ENCODE data around the gene DLX1. TPM values are rescaled to one million over a fixed set of nuclear protein-coding genes. Genes with fewer than 3 reads are reported as not detected.
"Not testable (repeated sequence)": the region's sequence is repeated elsewhere in the genome, so short reads cannot be mapped to it uniquely, and the experiment has no call there.

DLX1 gene
- polyA plus RNA-seq, 3 donors, result 0.05 TPM; not detected in 2

- WGBS (ENCODE audit: insufficient coverage), result no CpG with 5 or more reads among the region's 2 CpGs
- Mint-ChIP-seq H3K27me3 (ENCODE audit: low read depth in 3 of 3) (peaks cover 0 to 3% (median 1%) of the 10 kb centered on the region in 3 donors), H3K27ac (no peak overlapping the region), H3K36me3 (no peaks in the 10 kb centered on the region), H3K9me3 (peaks cover 0 to 3% (median 0%) of the 10 kb centered on the region in 7 donors), H3K4me1 (no peaks in the 10 kb centered on the region), H3K4me3 (no peak overlapping the region)
- Histone ChIP-seq H3K4me3 (replicated peaks in 1 of 3; ENCODE audit: low read depth in 2 of 3, low read length in 3 of 3) (no peak overlapping the region), H3K27ac (ENCODE audit: low read depth in 1 of 2, low read length in 2 of 2) (no peak overlapping the region), H3K9ac (ENCODE audit: insufficient read depth, low read length, poor library complexity, severe bottlenecking) (no peak overlapping the region), H2AFZ (ENCODE audit: insufficient read depth, low read depth, low read length, poor library complexity, severe bottlenecking) (no peak overlapping the region), H3K4me2 (replicated peaks; ENCODE audit: extremely low read depth, low read length, poor library complexity, severe bottlenecking) (no peak overlapping the region), H3K79me2 (ENCODE audit: insufficient read depth, low read length) (no peaks in the 10 kb centered on the region), H4K20me1 (ENCODE audit: insufficient read depth, low read length) (no peaks in the 10 kb centered on the region), H3K36me3 (replicated peaks in 1 of 2; ENCODE audit: control insufficient read depth in 1 of 2, insufficient read depth in 2 of 2, low read length in 2 of 2) (no peaks in the 10 kb centered on the region), H3K9me3 (replicated peaks in 1 of 2; ENCODE audit: control insufficient read depth in 1 of 2, insufficient read depth in 1 of 2, low read length in 2 of 2) (no peaks in the 10 kb centered on the region), H3K4me1 (ENCODE audit: control insufficient read depth in 1 of 2, insufficient read depth in 2 of 2, low read length in 2 of 2) (no peaks in the 10 kb centered on the region), H3K27me3 (ENCODE audit: control insufficient read depth in 2 of 2, insufficient read depth in 2 of 2, low read length in 2 of 2) (no peaks in the 10 kb centered on the region)
- DNase-seq, result no peak
- no peak for TF ChIP-seq CTCF (IDR thresholded peaks at IDR 0.05)
- intact Hi-C loops (cut with micrococcal nuclease), result no loop called here
Observed at GRCh38 chr2:172137943-172138342, 52.6 kb downstream of the DLX1 start.

GRCh38 chr2:172138727-172139126 is 53.4 kb downstream of the DLX1 start:
- H3K4me3 ChIP-seq (replicated peaks in 1 of 3; ENCODE audit: low read depth in 2 of 3, low read length in 3 of 3), result not testable (repeated sequence)

More at GRCh38 chr2:172138727-172139126, 53.4 kb downstream of the DLX1 start:
- H3K36me3 Mint-ChIP-seq; H3K9me3 Mint-ChIP-seq; H3K27ac Mint-ChIP-seq; H3K4me1 ChIP-seq (ENCODE audit: control insufficient read depth in 1 of 2, insufficient read depth in 2 of 2, low read length in 2 of 2); H3K9ac ChIP-seq (ENCODE audit: insufficient read depth, low read length, poor library complexity, severe bottlenecking); H3K79me2 ChIP-seq (ENCODE audit: insufficient read depth, low read length); H3K27ac ChIP-seq (ENCODE audit: low read depth in 1 of 2, low read length in 2 of 2); H4K20me1 ChIP-seq (ENCODE audit: insufficient read depth, low read length); H3K4me1 Mint-ChIP-seq; H2AFZ ChIP-seq (ENCODE audit: insufficient read depth, low read depth, low read length, poor library complexity, severe bottlenecking); H3K27me3 Mint-ChIP-seq (ENCODE audit: low read depth in 3 of 3); DNase-seq; H3K27me3 ChIP-seq (ENCODE audit: control insufficient read depth in 2 of 2, insufficient read depth in 2 of 2, low read length in 2 of 2); intact Hi-C loops (cut with micrococcal nuclease); H3K36me3 ChIP-seq (replicated peaks in 1 of 2; ENCODE audit: control insufficient read depth in 1 of 2, insufficient read depth in 2 of 2, low read length in 2 of 2); H3K9me3 ChIP-seq (replicated peaks in 1 of 2; ENCODE audit: control insufficient read depth in 1 of 2, insufficient read depth in 1 of 2, low read length in 2 of 2); H3K4me2 ChIP-seq (replicated peaks; ENCODE audit: extremely low read depth, low read length, poor library complexity, severe bottlenecking); H3K4me3 Mint-ChIP-seq: not testable (repeated sequence)
- WGBS (ENCODE audit: insufficient coverage), result no CpG with 5 or more reads among the region's 1 CpG

Other genes starting within 250 kb of the DLX1 start
- 1 to 10 TPM; 6.5 to 8.8 (median 7.0) TPM for gene SLC25A12, start 191.3 kb upstream of the DLX1 start, polyA plus RNA-seq
- gene HAT1, start 163.0 kb upstream of the DLX1 start, polyA plus RNA-seq, result 10 to 100 TPM; 16.9 to 63.3 (median 62.8) TPM
- 1 to 10 TPM in 1 of 3 donors, under 1 TPM in 2; 0.37 to 1.7 (median 0.41) TPM for gene METAP1D, start 85.6 kb upstream of the DLX1 start, polyA plus RNA-seq
- under 1 TPM in 1 of 3 donors, not detected in 2; 0.08 TPM for gene DLX2, start 17.4 kb downstream of the DLX1 start, polyA plus RNA-seq